GM12873 (cell line): Measurements from ENCODE around the gene VPS13D.

Experiments used
- CTCF ChIP-seq: IDR thresholded peaks from 2 replicates; pipeline ENCODE4 v1.5.1; 2012; ENCODE audit warnings: low read depth, mild to moderate bottlenecking, moderate library complexity, low read length, control low read depth; ENCODE audit not compliant: insufficient read depth; ENCODE audit errors: missing control alignments

The VPS13D gene

GRCh38 chr1:12229835-12230548 is at the start of gene VPS13D:
VPS13D (plus strand) TSS chr1:12230030; CDS start chr1:12234267, 4,237 bp downstream.
- peak; percentile 95 for TF ChIP-seq CTCF

- TF ChIP-seq CTCF, result no peak
Measured at GRCh38 chr1:12180315-12180714, 49.5 kb upstream of the VPS13D start.

GRCh38 chr1:12180903-12181302 is 48.9 kb upstream of the VPS13D start:
- no peak for TF ChIP-seq CTCF

- TF ChIP-seq CTCF, result no peak
Measured at GRCh38 chr1:12181568-12181967, 48.3 kb upstream of the VPS13D start.

GRCh38 chr1:12182410-12182984 is 47.3 kb upstream of the VPS13D start:
- TF ChIP-seq CTCF, result no peak

- no peak for TF ChIP-seq CTCF
Measured at GRCh38 chr1:12183095-12183794, 46.6 kb upstream of the VPS13D start.

GRCh38 chr1:12184008-12184681 is 45.7 kb upstream of the VPS13D start:
- no peak for TF ChIP-seq CTCF
